ENCODE measurements around the gene IPCEF1. TPM values are rescaled to one million over a fixed set of nuclear protein-coding genes. Genes with fewer than 3 reads are reported as not detected.

The IPCEF1 gene
- total RNA-seq, 4 donors from 2014 or later = 0.42 to 9.0 (median 3.1) TPM

- no peaks in the 10 kb centered on the region for H3K27me3 ChIP-seq
- H3K36me3 ChIP-seq = no peaks in the 10 kb centered on the region
- no peak overlapping the region for H3K4me3 ChIP-seq
- no peaks in the 10 kb centered on the region for H3K4me1 ChIP-seq
- H3K9me3 ChIP-seq = no peaks in the 10 kb centered on the region
- 92% methylated on average over 4 of the region's 4 CpGs for WGBS
- TF ChIP-seq CTCF (IDR thresholded peaks at IDR 0.05) = no peak
- no peak for DNase-seq (ENCODE audit: low spot score in 2 of 2)
- H3K27ac ChIP-seq = no peak overlapping the region
Observed at GRCh38 chr6:154381548-154381947, 24.9 kb upstream of the IPCEF1 start.

GRCh38 chr6:154380741-154381140 is 24.1 kb upstream of the IPCEF1 start:
- H3K9me3 ChIP-seq = no peaks in the 10 kb centered on the region
- no peak overlapping the region for H3K27ac ChIP-seq
- TF ChIP-seq POLR2A (IDR thresholded peaks at IDR 0.05) = no peak
- no peaks in the 10 kb centered on the region for H3K36me3 ChIP-seq
- no peaks in the 10 kb centered on the region for H3K27me3 ChIP-seq
- no peak for DNase-seq (ENCODE audit: low spot score in 2 of 2)
- WGBS = 57% methylated on average over 2 of the region's 2 CpGs
- H3K4me3 ChIP-seq = no peak overlapping the region
- H3K4me1 ChIP-seq = no peaks in the 10 kb centered on the region

- Histone ChIP-seq H3K27ac (no peak overlapping the region), H3K4me1 (no peaks in the 10 kb centered on the region), H3K36me3 (no peaks in the 10 kb centered on the region), H3K4me3 (no peak overlapping the region), H3K9me3 (no peaks in the 10 kb centered on the region), H3K27me3 (no peaks in the 10 kb centered on the region)
- TF ChIP-seq CTCF (IDR thresholded peaks at IDR 0.05) = no peak
- TF ChIP-seq POLR2AphosphoS5 (IDR thresholded peaks at IDR 0.05) = no peak
- TF ChIP-seq POLR2A (IDR thresholded peaks at IDR 0.05) = no peak
- no peak for TF ChIP-seq EP300 (IDR thresholded peaks at IDR 0.05)
- DNase-seq (ENCODE audit: low spot score in 2 of 2) = no peak
- 98% methylated on average over 3 of the region's 3 CpGs for WGBS
Observed at GRCh38 chr6:154379585-154379984, 23.0 kb upstream of the IPCEF1 start.

GRCh38 chr6:154378518-154378917 is 21.9 kb upstream of the IPCEF1 start:
- TF ChIP-seq EP300 (IDR thresholded peaks at IDR 0.05) (no peak), POLR2A (IDR thresholded peaks at IDR 0.05) (no peak), CTCF (IDR thresholded peaks at IDR 0.05) (no peak), POLR2AphosphoS5 (IDR thresholded peaks at IDR 0.05) (no peak)
- no peaks in the 10 kb centered on the region for H3K27me3 ChIP-seq
- H3K4me3 ChIP-seq = no peak overlapping the region
- no peak overlapping the region for H3K27ac ChIP-seq
- H3K36me3 ChIP-seq = no peaks in the 10 kb centered on the region
- WGBS = 89% methylated on average over 2 of the region's 2 CpGs
- no peak for DNase-seq (ENCODE audit: low spot score in 2 of 2)
- H3K9me3 ChIP-seq = no peaks in the 10 kb centered on the region
- H3K4me1 ChIP-seq = no peaks in the 10 kb centered on the region

GRCh38 chr6:154377726-154378125 is 21.1 kb upstream of the IPCEF1 start:
- no peaks in the 10 kb centered on the region for H3K36me3 ChIP-seq
- 97% methylated on average over 4 of the region's 4 CpGs for WGBS
- TF ChIP-seq POLR2A (IDR thresholded peaks at IDR 0.05) = no peak
- no peak for TF ChIP-seq CTCF (IDR thresholded peaks at IDR 0.05)
- no peak for TF ChIP-seq EP300 (IDR thresholded peaks at IDR 0.05)
- TF ChIP-seq POLR2AphosphoS5 (IDR thresholded peaks at IDR 0.05) = no peak
- no peaks in the 10 kb centered on the region for H3K27me3 ChIP-seq
- H3K4me1 ChIP-seq = no peaks in the 10 kb centered on the region
- no peak overlapping the region for H3K27ac ChIP-seq
- DNase-seq (ENCODE audit: low spot score in 2 of 2) = no peak
- H3K9me3 ChIP-seq = no peaks in the 10 kb centered on the region
- no peak overlapping the region for H3K4me3 ChIP-seq

GRCh38 chr6:154373971-154374370 is 17.4 kb upstream of the IPCEF1 start:
- WGBS = 84% methylated on average over 2 of the region's 2 CpGs
- TF ChIP-seq CTCF (IDR thresholded peaks at IDR 0.05) = no peak
- no peak for TF ChIP-seq POLR2A (IDR thresholded peaks at IDR 0.05)
- TF ChIP-seq EP300 (IDR thresholded peaks at IDR 0.05) = no peak
- TF ChIP-seq POLR2AphosphoS5 (IDR thresholded peaks at IDR 0.05) = no peak

More at GRCh38 chr6:154373971-154374370, 17.4 kb upstream of the IPCEF1 start:
- Histone ChIP-seq H3K36me3 (no peaks in the 10 kb centered on the region), H3K9me3 (no peaks in the 10 kb centered on the region), H3K4me1 (no peaks in the 10 kb centered on the region), H3K4me3 (no peak overlapping the region), H3K27me3 (no peaks in the 10 kb centered on the region), H3K27ac (no peak overlapping the region)
- DNase-seq (ENCODE audit: low spot score in 2 of 2) = no peak

Data from suprapubic skin (tissue), 4 donors.